Neural cell (in vitro differentiated cells): ENCODE measurements around the gene LRRC30. TPM values are rescaled to one million over a fixed set of nuclear protein-coding genes. Genes with fewer than 3 reads are reported as not detected.

Experiments
- H2AFZ ChIP-seq: fragments of 200-600, 300-800 bp; sonication (generic), shearing (Covaris generic); 2 replicates; pipeline ENCODE4 v1.6.0; 2014; ENCODE audit warnings: low read depth, mild to moderate bottlenecking, antibody characterized with exemption, low read length, moderate library complexity
- H3F3A ChIP-seq: fragments of 200-600 bp; shearing (Covaris generic); 2 replicates; pipeline ENCODE4 v1.6.1; 2016; ENCODE audit warnings: mild to moderate bottlenecking, moderate library complexity, mixed read lengths, antibody characterized with exemption, low read length; ENCODE audit not compliant: insufficient read depth, poor library complexity, severe bottlenecking
- H3K27ac ChIP-seq: fragments of 200-600, 300-800 bp; sonication (generic), shearing (Covaris generic); 2 replicates; pipeline ENCODE4 v1.5.1; 2014; ENCODE audit warnings: mild to moderate bottlenecking, low read length, moderate library complexity
- H3K27me3 ChIP-seq: fragments of 300-800, 200-600 bp; sonication (generic), shearing (Covaris generic); 2 replicates; pipeline ENCODE4 v1.6.0; 2014; ENCODE audit warnings: mild to moderate bottlenecking, low read depth, low read length, moderate library complexity; ENCODE audit not compliant: insufficient read depth
- H3K36me3 ChIP-seq: fragments of 300-800, 200-600 bp; sonication (generic), shearing (Covaris generic); 2 replicates; pipeline ENCODE4 v1.5.1; 2014; ENCODE audit warnings: mild to moderate bottlenecking, antibody characterized with exemption, low read length, moderate library complexity; ENCODE audit not compliant: insufficient read depth
- H3K4me2 ChIP-seq: fragments of 300-800, 200-600 bp; sonication (generic), shearing (Covaris generic); 2 replicates; pipeline ENCODE4 v1.6.0; 2014; ENCODE audit warnings: mild to moderate bottlenecking, low read length
- H3K4me3 ChIP-seq: fragments of 300-800, 200-600 bp; sonication (generic), shearing (Covaris generic); 2 replicates; pipeline ENCODE4 v1.5.1; 2014; ENCODE audit warnings: mild to moderate bottlenecking, low read length, moderate library complexity
- H3K79me2 ChIP-seq: fragments of 200-600 bp; shearing (Covaris generic); replicated peaks from 2 replicates; pipeline ENCODE4 v1.6.0; 2014; ENCODE audit warnings: mild to moderate bottlenecking, low read length, moderate library complexity; ENCODE audit not compliant: insufficient read depth
- H3K9ac ChIP-seq: fragments of 300-800, 200-600 bp; sonication (generic), shearing (Covaris generic); 2 replicates; pipeline ENCODE4 v1.6.1; 2016; ENCODE audit warnings: mild to moderate bottlenecking, low read length, mixed read lengths
- H3K9me2 ChIP-seq: fragments of 200-600 bp; shearing (Covaris generic); 2 replicates; pipeline ENCODE4 v1.6.1; 2016; ENCODE audit warnings: mild to moderate bottlenecking, low read length, mixed read lengths; ENCODE audit not compliant: insufficient read depth
- H3K9me3 ChIP-seq: fragments of 200-600, 300-800 bp; sonication (generic), shearing (Covaris generic); 2 replicates; pipeline ENCODE4 v1.6.1; 2016; ENCODE audit warnings: mild to moderate bottlenecking, mixed run types, low read length, moderate library complexity, mixed read lengths
- H4K20me1 ChIP-seq: fragments of 200-600 bp; shearing (Covaris generic); 2 replicates; pipeline ENCODE4 v1.6.1; 2016; ENCODE audit warnings: mild to moderate bottlenecking, mixed run types; ENCODE audit not compliant: insufficient read depth
- CTCF ChIP-seq: fragments of 450-650 bp; IDR thresholded peaks from 2 replicates; pipeline ENCODE4 v1.5.1; 2014; ENCODE audit warnings: antibody characterized with exemption, mild to moderate bottlenecking, moderate library complexity; ENCODE audit not compliant: poor library complexity, severe bottlenecking
- EZH2 ChIP-seq: fragments of 200-600, 300-800 bp; shearing (Covaris generic), sonication (generic); IDR thresholded peaks from 2 replicates; pipeline ENCODE4 v1.6.1; 2014; ENCODE audit warnings: antibody characterized with exemption, low read length, borderline replicate concordance, mild to moderate bottlenecking; ENCODE audit not compliant: insufficient read depth, poor library complexity, severe bottlenecking
- MXI1 ChIP-seq: fragments of 450-650 bp; conservative IDR thresholded peaks from 2 replicates; pipeline ENCODE4 v1.6.1; 2014; ENCODE audit warnings: antibody characterized with exemption, mild to moderate bottlenecking; ENCODE audit not compliant: poor library complexity, severe bottlenecking
- POLR2AphosphoS5 ChIP-seq: IDR thresholded peaks from 2 replicates; pipeline ENCODE4 v1.6.1; 2012
- RAD21 ChIP-seq: fragments of 450-650 bp; conservative IDR thresholded peaks from 2 replicates; pipeline ENCODE4 v1.6.1; 2014; ENCODE audit warnings: antibody characterized with exemption, mild to moderate bottlenecking, moderate library complexity
- REST ChIP-seq: IDR thresholded peaks from 2 replicates; pipeline ENCODE4 v1.6.1; 2012; ENCODE audit warnings: borderline replicate concordance
- TAF1 ChIP-seq: IDR thresholded peaks from 2 replicates; pipeline ENCODE4 v1.6.1; 2012; ENCODE audit warnings: low read depth
- polyA plus RNA-seq: library from polyadenylated mRNA; depleted of rRNA; stranded (reverse); fragments of >200 nt; gene quantifications from 2 replicates; pipeline ENCODE4 v1.2.3, GENCODE V29; 2014

Gene LRRC30
- polyA plus RNA-seq, 1 donor from 2014 or later = not detected

- Histone ChIP-seq H2AFZ (no peak overlapping the region), H3K4me3 (no peak overlapping the region), H4K20me1 (no peaks in the 10 kb centered on the region), H3K4me2 (no peak overlapping the region), H3K27me3 (no peaks in the 10 kb centered on the region), H3K9ac (no peak overlapping the region), H3K27ac (no peak overlapping the region), H3F3A (no peaks in the 10 kb centered on the region), H3K9me2 (no peaks in the 10 kb centered on the region), H3K79me2 (no peaks in the 10 kb centered on the region), H3K9me3 (no peaks in the 10 kb centered on the region), H3K36me3 (no peaks in the 10 kb centered on the region)
- TF ChIP-seq RAD21 (no peak), REST (no peak), EZH2 (no peak), POLR2AphosphoS5 (no peak), CTCF (no peak), MXI1 (no peak), TAF1 (no peak)
These were observed 50.7 kb downstream of the LRRC30 start for GRCh38 chr18:7281579-7281978.

Other genes with a start within 250 kb of the LRRC30 start
- gene LAMA1, start 113.3 kb upstream of the LRRC30 start, polyA plus RNA-seq = 8.0 and 10.3 TPM in 2 replicates